HPDE6-E6E7 (cell line): Measurements from ENCODE around the gene GPBAR1.
"Not testable (repeated sequence)": the region's sequence is repeated elsewhere in the genome, so short reads cannot be mapped to it uniquely, and the experiment has no call there.

ENCODE experiments used
- DNase-seq: peaks from one replicate; pipeline ENCODE4 v3.0.0; 2011; ENCODE audit warnings: missing footprints; ENCODE audit errors: extremely low spot score

The GPBAR1 gene

GRCh38 chr2:218310853-218311540 is 50.2 kb downstream of the GPBAR1 start:
- no peak for DNase-seq

DNA sequence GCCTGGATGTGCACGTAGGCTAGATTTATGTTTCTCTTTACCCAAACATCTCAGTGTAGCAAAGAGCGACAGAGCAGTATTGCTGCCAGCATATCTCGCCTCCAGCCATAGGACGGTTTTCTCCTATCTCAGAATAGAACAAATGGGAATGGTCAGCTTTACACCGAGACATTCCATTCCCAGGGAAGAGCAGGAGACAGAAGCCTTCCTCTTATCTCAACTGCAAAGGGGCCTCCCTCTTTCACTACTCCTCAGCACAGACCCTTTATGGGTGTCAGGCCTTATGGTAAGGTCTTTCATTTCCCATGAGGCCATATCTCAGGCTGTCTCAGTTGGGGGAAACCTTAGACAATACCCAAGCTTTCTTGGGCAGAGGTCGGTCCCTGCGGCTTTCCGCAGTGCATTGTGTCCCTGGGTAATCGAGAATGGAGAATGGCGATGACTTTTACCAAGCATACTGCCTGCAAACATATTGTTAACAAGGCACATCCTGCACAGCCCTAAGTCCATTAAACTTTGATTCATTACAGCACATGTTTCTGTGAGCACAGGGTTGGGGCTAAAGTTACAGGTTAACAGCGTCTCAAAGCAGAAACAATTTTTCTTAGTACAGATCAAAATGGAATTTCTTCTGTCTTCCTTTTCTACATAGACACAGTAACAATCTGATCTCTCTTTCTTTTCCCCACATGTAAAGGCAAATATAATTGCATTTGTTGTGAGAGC is 50.9 kb downstream of the GPBAR1 start:
- not testable (repeated sequence) for DNase-seq

DNA sequence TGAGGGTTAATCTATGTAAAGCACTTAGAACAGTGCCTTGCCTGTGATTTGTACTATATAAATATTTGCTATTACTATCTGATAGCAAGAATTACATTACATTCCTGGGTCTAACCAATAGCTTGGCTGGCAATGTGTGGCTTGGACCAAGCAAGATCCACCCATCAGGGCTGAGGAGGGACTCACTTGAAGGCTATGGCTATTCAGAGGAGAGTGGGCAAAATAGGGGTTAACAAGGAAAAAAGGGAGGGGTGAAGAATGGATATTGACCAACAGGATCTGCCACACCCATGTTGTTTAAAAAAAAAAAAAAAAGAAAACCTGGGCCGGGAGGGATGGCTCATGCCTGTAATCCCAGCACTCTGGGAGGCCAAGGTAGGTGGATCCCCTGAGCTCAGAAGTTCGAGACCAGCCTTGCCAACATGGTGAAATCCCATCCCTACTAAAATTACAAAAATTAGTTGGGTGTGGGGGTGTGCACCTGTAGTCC is 51.5 kb downstream of the GPBAR1 start:
- no peak for DNase-seq

GRCh38 chr2:218313356-218313755 is 52.5 kb downstream of the GPBAR1 start:
- DNase-seq: no peak
